GM19467 (cell line): ENCODE results near the gene RB1.
"Not testable (repeated sequence)": the region's sequence is repeated elsewhere in the genome, so short reads cannot be mapped to it uniquely, and the experiment has no call there.

Experiments
- ATAC-seq: cut with Tn5 transposase; IDR thresholded peaks from one replicate; pipeline ENCODE4 v1.9.1; 2021; ENCODE audit warnings: mild to moderate bottlenecking, moderate library complexity; ENCODE audit not compliant: unreplicated experiment

RB1 gene

DNA sequence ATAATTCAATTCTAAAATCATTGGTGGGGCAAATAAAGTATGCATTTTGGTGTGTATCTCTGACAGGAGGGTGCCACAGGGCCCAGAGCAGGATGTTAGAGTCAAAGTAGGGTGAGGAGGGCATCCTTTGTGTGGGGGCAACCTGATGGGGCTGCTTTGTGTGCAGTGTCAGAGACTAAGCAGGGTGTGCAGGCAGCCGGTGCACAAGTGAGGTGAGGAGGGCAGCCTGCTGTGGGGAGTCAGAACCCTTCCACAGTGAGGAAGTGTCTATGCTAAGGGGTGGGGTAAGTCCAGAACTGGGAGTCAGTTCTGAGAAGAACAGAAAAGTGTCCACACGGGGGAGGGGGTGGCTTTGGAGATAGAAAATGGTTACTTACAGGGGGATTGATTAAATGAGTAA, 40.7 kb downstream of the RB1 start:
- no peak for ATAC-seq

DNA sequence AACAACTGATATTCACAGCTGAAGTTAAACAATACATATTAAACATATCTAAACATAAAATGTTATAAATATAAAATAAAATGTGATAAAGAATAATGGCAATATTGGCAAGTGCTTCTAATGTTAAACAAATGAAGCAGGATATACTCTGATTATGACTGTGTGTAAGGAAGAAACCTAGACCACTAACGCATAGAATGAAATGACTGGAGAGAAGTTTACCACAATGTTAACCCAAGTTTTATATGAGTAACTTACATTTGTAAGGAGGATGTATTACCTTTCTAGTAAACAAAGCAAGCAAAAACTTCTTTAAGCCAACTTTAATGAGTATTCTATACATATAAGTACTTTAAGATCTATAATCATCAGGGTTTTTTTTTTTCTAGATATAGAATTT, 43.0 kb downstream of the RB1 start:
- no peak for ATAC-seq

DNA sequence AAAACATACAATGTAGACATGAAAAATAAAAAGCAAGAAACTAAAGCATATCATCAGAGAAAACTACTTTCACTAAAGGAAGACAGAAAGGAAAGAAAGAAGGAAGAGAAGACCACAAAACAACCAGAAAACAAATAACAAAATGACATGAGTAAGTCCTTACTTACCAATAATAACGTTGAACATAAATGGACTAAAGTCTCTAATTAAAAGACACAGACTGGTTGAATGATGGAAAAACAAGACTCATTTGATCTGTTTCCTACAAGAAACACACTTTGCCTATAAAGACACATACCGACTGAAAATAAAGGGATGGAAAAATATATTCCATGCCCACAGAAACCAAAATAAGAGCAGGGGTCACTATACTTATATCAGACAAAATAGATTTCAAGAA, 46.0 kb downstream of the RB1 start:
- no peak for ATAC-seq

DNA sequence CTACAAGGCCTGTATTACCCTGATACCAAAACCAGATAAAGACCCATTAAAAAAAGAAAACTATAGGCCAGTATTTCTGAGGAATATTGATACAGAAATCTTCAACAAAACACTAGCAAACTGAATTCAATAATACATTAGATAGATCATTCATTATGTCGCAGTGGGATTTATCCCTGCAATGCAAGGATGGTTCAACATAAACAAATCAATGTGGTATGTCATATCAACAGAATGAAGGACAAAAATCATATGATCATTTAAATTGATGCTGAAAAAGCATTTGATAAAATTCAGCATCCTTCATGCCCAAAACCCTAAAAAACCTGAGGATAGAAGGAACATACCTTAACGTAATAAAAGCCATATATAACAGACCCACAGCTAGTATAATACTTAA, 50.0 kb downstream of the RB1 start:
- no peak for ATAC-seq

DNA sequence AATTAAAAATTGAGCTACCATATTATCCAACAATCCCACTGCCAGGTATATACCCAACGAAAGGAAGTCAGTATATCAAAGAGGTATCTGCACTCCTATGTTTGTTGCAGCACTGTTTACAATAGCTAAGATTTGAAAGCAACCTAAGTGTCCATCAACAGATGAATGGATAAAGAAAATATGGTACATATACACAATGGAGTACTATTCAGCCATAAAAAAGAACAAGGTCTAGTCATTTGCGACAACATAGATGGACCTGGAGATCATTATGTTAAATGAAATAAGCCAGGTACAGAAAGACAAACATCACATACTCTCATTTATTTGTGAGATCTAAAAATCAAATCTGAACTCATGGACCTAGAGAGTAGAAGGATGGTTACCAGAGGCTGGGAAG, 52.0 kb downstream of the RB1 start:
- ATAC-seq: not testable (repeated sequence)

DNA sequence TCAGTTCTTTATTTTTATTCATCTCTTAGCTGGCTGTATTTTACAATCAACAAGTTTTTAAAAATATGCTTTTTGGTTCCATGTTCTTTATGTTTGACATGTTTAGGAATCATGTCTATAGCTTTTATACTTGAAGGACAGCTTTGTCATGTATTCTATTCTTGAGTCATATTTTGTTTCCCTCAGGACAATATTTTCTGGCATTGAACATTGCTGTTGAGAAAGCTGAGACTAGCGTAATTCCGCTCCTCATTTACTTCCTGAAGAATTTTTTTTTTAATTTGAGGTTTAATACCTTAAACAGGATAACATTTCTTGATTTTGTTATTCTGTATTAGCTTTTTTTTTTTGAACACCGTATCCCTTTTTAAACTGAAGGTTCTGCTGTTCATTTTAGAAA, 53.2 kb downstream of the RB1 start:
- no peak for ATAC-seq

DNA sequence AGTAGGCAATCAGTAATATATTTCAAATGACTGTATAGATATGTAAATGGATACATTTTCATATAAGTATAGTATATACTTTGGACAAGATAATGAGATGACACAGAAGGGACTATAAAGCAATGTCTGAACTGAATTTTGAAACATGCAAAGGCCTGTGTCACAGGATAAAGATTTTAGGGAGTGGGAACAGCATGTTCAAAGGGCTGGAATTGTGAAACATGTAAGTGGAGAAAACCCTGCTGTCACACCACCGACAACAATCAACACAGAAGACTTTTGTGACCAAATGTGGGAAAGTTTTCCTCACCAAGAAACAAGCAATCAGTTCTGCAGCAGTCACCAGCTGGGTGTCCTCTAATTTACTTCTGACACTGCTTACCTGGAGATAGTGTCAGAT, 66.4 kb downstream of the RB1 start:
- no peak for ATAC-seq

DNA sequence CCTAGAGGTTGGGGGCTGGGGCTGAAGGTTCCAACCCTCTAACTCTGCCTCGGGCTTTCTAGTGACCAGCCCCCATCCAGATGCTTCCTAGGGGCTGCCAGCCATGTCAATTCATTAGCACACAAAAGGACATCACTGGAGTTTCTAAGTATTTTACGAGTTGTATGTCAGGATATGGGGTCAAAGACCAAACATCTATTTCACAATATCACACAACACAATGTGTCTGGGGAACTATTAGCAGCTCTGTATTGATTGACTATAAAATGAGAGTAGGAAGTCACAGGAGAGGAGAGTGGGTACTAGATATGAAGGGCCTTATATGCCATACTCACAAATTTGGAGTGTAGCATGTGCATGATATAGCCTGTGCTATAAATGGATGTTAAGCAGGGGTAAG, 67.3 kb downstream of the RB1 start:
- no peak for ATAC-seq

DNA sequence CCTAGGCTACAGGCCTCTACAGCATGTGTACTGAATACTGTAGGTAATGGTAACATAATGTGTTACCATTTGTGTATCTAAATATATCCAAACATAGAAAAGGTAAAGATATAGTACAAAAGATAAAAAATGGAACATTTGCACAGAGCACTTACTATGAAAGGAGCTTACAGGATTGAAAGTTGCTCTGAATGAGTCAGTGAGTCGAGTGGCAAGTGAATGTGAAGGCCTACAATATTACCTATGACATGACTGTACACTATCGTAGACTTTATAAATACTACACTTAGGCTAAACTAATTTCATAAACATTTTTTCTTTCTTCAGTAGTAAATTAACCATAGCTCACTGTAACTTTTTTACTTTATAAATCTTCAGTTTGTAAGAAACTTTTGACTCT, 74.3 kb downstream of the RB1 start:
- ATAC-seq: no peak

DNA sequence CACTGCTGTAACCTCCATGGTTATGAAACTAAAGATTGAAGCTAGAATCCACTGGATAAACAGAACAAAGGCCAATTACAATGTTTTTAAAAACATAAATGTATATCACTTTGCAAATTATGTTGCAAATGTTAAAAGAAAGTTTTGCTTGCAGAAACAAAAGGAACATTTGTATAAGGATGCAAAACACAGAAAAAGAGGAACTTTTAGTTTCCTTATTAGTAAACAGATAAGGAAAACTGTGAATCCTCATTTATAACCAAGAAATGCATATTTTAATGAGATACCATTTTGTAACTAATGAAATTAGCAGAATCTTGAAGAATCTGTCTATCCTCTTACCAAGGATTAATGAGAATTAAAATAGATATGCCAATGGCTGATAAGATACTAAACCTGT, 77.0 kb downstream of the RB1 start:
- ATAC-seq: no peak

DNA sequence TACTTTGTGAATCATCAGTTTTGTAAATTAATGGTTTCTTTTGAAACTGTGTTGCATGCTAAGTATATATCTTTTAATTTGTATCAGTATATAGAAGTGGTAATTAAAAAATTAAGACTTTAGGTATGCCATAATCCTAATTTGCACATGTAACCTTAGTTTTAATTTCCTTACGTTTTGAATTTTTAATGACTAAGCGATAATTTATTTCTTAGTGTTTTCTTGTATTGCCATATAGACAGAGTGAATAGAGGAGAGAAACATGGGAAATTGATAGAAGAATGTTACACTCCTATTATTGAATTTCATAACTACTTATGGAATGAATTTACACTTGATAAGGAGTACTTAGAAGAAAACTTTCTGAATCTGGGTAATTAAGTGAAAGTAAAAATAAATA, 79.8 kb downstream of the RB1 start:
- no peak for ATAC-seq

DNA sequence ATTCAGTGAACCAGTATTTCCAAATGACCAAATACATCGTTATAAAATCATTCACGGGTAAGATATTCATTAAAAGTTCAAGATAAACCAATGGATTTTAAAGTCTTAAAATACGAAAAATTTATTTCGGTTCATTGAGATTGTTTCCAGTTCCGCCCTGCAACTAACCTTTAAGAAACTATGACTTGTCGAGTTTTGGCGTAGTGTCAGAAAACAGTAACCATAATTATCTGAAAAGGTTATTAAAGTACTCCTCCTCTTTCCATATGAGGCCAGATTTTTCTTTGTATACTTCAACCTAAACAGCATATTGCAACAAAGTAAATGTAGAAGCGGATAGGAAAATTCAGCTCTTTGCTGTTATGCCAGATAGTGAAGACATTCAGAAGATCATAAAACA, 83.3 kb downstream of the RB1 start:
- ATAC-seq: no peak

DNA sequence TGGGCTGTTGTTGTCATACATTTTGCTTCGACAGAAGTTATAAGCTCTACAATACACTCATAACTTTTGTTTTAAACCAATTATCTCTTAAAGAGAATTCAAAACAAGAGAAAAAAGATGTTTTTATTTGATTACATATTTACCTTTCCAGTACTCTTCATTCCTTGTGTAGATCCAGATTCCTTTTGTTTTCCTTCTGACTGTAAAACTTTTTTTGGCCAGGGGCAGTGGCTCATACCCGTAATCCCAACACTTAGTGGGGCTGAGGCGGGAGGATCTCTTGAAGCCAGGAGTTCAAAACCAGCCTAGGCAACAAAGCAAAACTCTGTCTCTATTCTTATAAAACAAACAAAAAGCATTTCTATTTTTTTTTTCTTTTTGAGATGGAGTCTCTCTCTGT, 87.7 kb downstream of the RB1 start:
- no peak for ATAC-seq

DNA sequence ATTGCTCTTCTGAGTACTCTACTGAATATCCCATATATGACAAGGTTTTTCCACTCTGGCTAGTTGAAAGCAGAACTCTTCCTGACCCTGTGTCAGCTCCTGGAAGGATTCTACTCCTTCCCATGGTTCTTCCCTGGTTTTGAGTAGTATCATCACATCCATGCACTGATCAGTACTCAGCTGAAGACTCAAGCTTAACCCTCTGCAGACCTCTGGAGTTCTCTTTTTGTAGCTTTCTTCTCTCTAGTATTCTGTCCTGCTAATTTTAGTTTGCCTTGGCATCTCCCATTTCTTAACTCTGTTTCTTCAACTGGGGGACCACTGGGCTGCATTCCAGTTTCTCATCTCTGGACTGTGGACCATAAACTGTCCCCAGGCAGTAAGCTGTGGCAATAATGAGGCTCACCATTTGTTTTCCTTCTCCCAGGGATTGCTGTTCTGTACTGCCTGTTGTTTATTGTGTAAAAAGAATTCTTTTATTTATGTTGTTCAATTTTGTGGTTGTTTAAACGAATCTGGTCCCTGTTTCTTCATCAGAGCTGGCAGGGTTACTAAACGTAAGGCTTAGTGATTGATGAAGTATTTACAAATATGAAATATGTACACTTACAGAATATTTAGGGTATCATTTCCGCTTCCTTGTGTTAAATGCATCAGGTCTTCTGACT, 89.6 kb downstream of the RB1 start:
- no peak for ATAC-seq

DNA sequence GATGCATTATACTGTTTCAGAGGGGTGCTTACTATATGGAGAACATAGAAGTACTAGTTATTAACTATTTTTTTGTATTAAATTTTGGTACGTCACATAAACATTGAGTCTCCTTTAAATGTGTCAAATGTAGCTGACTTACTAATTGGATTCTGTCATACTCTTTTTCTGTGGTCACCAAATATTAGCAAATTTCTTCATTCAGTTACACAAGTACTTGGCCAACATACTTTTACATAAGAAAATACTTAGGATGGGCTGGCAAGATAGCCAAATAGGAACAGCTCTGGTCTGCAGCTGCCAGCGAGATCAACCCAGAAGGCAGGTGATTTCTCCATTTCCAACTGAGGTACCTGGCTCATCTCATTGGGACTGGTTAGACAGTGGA, 90.1 kb downstream of the RB1 start:
- no peak for ATAC-seq

DNA sequence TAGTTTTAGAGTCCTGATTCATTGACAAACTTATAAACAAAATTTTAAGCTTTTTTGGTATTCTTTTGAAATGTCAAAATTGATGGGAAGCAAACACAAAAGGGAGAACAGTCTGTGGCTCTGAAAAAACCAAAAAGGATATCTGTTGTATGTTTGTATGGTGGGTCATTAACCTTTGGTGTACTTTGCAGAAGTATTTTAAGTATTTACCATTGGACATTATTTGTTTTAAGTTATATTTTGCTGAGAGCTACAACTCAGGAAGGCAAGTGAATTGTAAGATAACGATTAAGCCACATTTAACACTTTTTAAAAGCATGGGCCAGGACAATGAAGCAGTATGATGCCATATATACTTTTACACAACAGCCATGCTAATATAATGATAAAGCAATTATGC, 94.2 kb downstream of the RB1 start:
- ATAC-seq: no peak

DNA sequence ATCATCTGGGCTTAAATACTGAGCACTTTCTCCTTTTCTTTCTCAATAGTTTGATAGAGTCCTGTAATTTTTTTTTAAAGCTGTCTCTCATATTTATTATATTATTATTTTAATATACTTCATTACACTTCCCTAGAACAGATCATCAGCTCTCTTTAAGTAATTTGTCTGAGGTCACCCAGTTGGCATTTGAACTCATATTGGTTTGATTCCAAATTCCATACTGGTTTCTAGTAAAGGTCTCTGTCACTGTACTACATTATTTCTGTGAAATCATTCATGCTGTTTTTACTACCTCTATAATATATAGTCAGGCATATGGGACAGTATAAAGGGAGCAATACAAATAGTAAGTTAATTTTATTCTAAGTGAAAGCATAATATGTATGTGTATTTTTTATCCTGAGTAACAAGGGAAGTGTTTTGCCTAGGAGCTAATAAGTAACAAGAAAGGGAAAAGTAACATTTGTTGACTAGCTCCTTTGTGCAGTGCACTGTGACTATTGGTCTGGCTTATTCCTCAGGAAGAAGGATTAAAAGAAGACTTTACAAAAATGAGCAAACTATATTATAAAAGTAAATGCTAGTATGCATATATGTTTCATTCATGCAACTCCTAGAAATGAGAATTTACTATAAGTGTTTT, 95.0 kb downstream of the RB1 start:
- ATAC-seq: no peak

DNA sequence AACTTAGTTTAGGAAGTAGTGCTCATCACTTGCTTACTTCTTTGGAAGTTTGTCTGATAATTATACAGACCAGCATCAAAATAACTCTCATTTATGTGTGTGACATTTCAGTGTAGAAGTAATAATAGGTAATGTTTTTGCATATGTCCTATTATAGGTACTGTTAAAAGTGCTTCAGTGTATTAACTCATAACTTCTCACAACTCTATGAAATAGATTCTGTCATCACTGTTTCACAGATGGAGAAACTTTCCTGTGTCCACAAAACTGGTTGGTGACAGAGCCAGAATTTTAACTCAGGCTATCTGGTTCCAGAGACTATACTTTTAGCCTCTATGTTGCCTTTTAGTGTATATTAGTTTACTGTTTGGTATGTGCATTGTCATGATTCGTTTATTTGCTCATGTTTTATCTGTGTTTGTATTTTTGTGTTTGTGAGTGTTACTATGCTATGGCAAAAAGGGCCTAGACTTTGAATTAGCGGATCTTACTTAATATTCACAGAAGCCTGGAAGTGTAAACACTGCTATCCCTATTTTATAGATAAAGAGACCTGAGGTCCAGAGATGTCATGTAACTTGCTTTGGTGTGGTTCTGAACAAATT, 96.6 kb downstream of the RB1 start:
- no peak for ATAC-seq

DNA sequence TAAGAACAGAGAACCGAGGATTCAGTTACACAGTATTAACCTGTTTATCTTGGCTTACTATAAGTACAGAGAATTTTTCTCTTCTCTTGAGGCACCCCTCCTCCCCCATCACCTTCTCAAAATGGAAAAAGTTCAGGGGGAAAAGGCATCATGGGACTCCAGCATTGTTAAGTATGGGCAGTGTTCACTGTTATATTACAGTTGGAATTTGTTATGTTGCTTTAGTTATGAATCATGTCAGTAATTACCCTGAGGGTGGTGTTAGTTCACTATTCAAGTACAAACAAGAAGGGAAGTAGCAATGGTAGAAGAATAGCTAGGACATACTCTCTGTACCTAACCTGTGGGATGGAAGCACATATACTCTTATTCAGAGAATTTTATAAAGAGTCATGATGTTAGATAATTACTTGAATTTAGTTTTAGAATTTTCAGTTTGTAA, 97.3 kb downstream of the RB1 start:
- no peak for ATAC-seq

DNA sequence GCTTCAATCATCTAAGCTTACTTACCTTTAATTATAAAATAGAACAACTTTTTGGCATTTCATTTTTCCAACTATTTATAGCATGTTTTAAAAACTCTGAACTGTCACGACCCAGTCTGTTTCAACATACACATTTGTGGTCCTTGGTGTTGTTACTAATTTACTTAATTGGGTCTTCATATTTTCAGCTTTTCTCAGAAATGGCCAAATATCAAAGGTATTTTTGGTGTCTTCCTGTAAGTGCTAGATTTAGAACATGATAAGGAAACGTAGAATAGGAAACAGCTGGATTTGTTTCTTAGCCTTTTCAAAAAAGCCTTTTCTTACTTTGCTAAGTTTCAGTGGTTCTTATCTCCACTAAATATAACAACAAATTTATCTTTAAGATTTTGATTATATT, 97.9 kb downstream of the RB1 start:
- ATAC-seq: no peak

DNA sequence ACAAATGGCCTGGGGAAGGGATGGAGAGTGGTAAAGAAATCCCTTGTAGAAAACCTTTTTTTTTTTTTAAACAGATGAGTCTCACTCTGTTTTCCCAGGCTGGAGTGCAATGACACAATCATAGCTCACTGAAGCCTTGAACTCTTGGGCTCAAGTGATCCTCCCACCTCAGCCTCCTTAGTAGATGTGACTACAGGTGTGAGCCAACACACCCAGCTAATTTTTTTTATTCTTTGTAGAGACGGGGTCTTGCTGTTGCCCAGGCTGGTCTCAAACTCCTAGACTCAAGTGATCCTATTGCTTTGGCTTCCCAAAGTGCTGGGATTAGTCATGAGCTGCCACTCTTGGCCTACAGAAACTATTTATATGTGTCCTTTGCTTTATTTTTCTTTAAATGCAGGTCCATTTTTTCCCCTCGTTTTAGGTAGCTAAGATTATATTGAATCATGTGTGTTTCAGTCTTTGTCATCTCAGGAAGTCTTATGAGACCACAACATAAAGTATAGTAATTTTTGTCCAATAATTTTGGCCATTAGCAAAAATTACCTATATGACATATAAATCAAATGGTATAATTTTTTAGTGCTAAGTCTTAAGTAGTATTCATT, 98.9 kb downstream of the RB1 start:
- ATAC-seq: no peak

DNA sequence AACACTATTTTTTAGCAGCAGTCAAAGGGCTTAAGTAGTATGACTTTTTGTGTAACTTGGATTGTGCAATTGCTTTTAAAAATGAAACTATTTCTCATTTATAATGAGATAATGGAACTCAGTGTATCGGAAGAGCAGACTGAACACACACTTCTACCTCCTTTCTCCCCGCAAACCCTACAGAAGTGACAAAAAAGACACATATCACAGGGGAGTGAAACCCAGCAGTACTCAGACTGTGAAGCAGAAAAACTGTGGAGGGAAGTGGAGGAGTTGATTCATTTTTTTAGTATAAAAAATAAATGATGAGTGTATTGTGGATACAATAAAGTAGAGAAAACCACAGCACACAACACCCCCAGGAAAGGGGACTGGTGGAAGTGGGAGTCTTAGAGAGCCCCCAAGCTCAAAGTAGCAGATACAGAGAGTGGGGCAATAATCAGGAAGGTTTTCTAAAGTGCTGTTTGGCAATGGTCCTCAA, 99.6 kb downstream of the RB1 start:
- ATAC-seq: no peak
